Bronchial epithelial cell (primary cell): ENCODE data around the gene ADAMTS14. TPM values are rescaled to one million over a fixed set of nuclear protein-coding genes. Genes with fewer than 3 reads are reported as not detected.
"Not testable (repeated sequence)": the region's sequence is repeated elsewhere in the genome, so short reads cannot be mapped to it uniquely, and the experiment has no call there.

ENCODE experiments used
- DNase-seq: peaks from one replicate; pipeline ENCODE4 v3.0.0-alpha.2; 2010; ENCODE audit warnings: low read depth
- FAIRE-seq: peaks from 2 replicates; lab custom pipeline; 2011; peaks lifted over from hg19 to GRCh38; lab: Jason Lieb, UNC
- H3K27me3 ChIP-seq: 2 replicates; pipeline ENCODE4 v1.5.1; 2011; ENCODE audit warnings: low read length; ENCODE audit not compliant: control insufficient read depth, insufficient read depth
- H3K36me3 ChIP-seq: 2 replicates; pipeline ENCODE4 v1.5.1; 2011; ENCODE audit warnings: low read length; ENCODE audit not compliant: control insufficient read depth, insufficient read depth
- H3K4me3 ChIP-seq: 2 replicates; pipeline ENCODE4 v1.5.1; 2011; ENCODE audit warnings: mild to moderate bottlenecking, low read depth, low read length, control low read depth
- total RNA-seq: library from RNA; depleted of rRNA; stranded (reverse); fragments of >200 nt; gene quantifications from 2 replicates; pipeline ENCODE4 v1.2.1, GENCODE V29; 2014
- TF ChIP-seq, protein P1 (sequence below): IDR thresholded peaks from 2 replicates; pipeline ENCODE4 v1.5.1; 2011; ENCODE audit warnings: mild to moderate bottlenecking, moderate library complexity, low read length, control low read depth, inconsistent platforms; ENCODE audit not compliant: insufficient read depth, severe bottlenecking

Gene ADAMTS14
- total RNA-seq, 1 donor from 2014 or later = 0.26 TPM

DNA sequence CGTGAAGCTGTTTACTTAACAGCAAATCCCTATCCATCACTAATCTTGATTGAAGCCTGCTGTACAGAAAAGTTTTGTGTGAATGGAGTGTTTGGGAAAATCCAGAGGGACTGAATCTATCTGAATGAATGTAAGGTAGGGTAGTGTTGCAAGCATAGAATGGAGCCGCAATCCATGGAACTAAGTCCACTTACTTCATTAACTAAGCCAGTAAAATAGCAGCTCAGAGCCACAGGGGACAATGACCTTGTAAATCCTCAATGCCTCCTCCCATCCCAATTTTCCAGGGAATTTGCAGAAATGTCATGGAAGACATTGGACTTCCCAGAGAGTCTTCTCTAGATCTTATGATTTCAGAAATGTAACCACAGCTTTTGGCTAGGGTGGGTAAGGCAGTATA, 97.7 kb downstream of the ADAMTS14 start:
- no peak for FAIRE-seq
- no peaks in the 10 kb centered on the region for H3K27me3 ChIP-seq
- DNase-seq = no peak
- H3K36me3 ChIP-seq = no peaks in the 10 kb centered on the region
- TF ChIP-seq, protein P1, sequence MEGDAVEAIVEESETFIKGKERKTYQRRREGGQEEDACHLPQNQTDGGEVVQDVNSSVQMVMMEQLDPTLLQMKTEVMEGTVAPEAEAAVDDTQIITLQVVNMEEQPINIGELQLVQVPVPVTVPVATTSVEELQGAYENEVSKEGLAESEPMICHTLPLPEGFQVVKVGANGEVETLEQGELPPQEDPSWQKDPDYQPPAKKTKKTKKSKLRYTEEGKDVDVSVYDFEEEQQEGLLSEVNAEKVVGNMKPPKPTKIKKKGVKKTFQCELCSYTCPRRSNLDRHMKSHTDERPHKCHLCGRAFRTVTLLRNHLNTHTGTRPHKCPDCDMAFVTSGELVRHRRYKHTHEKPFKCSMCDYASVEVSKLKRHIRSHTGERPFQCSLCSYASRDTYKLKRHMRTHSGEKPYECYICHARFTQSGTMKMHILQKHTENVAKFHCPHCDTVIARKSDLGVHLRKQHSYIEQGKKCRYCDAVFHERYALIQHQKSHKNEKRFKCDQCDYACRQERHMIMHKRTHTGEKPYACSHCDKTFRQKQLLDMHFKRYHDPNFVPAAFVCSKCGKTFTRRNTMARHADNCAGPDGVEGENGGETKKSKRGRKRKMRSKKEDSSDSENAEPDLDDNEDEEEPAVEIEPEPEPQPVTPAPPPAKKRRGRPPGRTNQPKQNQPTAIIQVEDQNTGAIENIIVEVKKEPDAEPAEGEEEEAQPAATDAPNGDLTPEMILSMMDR = no peak
- H3K4me3 ChIP-seq = no peak overlapping the region

DNA sequence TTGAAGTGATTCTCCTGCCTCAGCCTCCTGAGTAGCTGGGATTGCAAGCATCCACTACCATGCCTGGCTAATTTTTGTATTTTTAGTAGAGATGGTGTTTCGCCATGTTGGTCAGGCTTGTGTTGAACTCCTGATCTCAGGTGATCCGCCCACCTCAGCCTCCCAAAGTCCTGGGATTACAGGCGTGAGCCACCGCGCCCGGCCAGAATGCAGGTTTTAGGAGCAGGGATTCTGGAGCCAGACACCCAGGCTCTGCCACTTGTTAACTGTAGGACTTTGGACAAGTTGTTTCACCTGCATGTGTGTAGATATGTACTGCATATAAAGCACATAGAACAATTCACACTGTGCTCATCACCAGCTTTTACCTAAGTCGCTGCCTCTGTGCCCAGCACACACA, 98.2 kb downstream of the ADAMTS14 start:
- H3K27me3 ChIP-seq, FAIRE-seq, DNase-seq, H3K36me3 ChIP-seq, H3K4me3 ChIP-seq: not testable (repeated sequence)

DNA sequence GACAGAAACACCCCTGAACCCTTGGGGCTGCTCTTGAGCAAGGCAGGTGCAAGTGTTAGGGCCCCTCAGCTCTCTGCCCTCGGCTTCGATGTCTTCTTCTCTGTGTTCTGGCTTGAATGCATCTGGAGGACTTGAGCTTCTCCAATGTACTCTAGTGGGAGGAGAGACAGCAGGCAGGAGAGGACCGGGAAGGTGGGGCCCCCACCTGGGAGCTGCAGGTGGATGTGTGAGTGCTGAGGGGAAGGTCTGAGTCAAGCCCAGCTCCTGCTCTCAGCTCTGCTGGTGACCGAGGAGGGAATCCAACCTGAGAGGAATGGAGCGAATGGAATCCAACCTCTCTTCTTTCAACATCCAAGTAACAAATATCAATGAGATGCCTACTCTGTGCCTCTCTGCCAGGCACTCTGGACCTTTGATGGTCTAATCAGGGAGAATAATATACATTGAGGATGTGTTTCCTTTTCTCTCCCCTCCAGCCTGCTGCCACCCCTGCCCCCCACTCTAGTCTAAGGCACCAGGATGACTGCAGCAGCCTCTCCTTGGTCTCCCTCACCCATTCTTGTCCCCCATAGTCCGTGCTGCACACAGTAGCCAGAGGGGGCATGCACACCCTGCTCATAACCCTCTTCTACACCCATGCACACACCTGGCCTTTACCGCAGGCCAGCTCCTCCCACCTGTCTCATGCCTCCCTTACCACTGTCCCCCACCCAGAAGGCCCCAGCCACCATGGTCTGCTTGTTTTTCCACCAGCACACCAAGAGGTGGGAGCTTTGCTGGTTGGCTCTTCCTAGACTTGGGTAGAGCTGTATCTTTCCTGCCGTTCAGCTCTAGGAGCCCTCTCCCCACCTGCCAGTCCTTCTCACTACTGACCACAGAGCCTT, 99.2 kb downstream of the ADAMTS14 start:
- no peak for DNase-seq
- TF ChIP-seq, protein P1 = no peak
- H3K4me3 ChIP-seq = no peak overlapping the region
- no peak for FAIRE-seq
- no peaks in the 10 kb centered on the region for H3K36me3 ChIP-seq
- no peaks in the 10 kb centered on the region for H3K27me3 ChIP-seq

DNA sequence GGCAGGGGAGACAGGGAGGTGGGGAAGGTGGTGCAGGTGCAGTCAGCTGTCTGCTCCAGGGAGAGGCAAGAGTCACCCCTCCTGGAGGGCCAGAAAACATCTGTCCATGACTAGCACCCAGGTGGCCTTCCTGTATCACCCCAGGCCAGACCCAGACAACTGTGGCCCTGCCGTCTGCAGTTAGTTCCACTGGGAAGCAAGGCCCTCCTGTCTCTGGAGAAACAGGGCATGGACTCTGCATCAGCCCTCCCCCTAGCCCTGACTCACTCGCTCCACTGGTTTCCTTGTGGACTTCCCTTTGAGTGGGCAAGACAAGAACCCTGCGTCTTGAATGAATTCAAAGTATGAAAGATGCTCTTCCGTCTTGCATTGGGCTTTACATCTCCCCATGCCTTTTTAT, 100.3 kb downstream of the ADAMTS14 start:
- Histone ChIP-seq H3K27me3 (no peaks in the 10 kb centered on the region), H3K4me3 (no peak overlapping the region), H3K36me3 (no peaks in the 10 kb centered on the region)
- FAIRE-seq = no peak
- TF ChIP-seq, protein P1 = no peak
- no peak for DNase-seq

DNA sequence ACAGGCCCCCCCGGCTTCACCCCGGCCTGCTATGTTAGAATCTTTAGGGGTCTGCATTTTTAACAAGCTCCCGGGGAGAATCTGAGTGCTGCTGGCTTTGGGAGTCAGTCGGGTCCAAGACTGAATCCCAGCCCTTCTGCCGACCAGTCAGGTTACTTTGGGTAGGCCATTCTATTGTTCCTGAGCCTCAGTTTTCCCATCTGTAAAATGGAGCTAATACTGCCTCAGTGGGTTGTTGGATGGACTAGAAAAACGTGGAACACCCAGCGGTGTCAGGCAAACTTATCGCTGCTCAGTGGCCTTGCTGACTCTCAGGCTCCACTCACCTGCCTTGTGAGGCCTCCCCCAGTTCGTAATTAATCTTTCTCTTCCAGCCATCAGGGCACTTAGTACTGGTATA, 101.2 kb downstream of the ADAMTS14 start:
- H3K4me3 ChIP-seq = no peak overlapping the region
- H3K27me3 ChIP-seq = no peaks in the 10 kb centered on the region
- no peak for FAIRE-seq
- H3K36me3 ChIP-seq = no peaks in the 10 kb centered on the region
- TF ChIP-seq, protein P1 = no peak
- DNase-seq = no peak

DNA sequence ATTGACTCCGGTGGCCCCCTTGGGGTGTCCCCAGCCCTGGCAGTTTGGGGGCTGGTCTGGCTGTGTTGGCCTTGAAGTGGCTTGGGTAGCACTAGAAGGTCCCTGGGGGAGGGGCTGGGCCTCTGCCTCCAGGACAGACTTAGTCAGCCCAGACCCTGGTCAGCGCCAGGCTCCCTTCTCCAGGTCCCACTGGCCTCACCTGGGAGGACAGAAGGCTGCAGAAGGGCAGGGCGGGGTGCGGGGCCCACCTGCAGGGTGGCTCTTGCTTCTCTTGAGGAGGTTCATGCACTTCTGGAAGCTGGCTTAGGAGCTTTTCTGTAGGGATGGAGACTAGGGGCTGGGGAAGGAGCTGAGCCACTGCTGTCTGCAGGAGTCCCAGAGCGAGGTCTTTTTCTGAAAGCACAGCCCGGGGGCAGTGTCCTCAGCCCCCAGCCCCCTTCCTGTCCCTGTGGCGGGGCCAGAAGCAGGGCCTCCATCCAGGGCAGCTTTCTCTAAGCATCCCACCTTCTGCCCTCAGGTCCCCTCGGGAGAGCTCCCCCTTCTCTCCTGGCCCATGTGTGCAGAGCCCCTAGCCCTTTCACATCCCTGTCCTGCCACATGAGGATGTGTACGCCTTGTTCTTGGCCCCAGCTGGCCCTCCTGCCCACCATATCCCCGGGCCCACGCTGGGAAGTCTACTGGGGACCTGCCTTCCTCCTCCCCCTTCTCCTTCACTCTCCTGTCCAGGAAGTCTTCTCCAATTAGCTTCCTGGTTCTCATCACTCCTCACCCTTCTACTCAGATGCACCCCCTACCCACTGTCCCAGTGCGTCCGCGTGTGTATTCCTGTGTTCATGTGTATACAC, 101.9 kb downstream of the ADAMTS14 start:
- TF ChIP-seq, protein P1 = no peak
- Histone ChIP-seq H3K27me3 (no peaks in the 10 kb centered on the region), H3K36me3 (no peaks in the 10 kb centered on the region), H3K4me3 (no peak overlapping the region)
- DNase-seq (no peak), FAIRE-seq (no peak)
